T-helper 17 cell (primary cell): ENCODE measurements around the gene GPR35. TPM values are rescaled to one million over a fixed set of nuclear protein-coding genes. Genes with fewer than 3 reads are reported as not detected.

Experiments
- ATAC-seq: fragments of 150-1000 bp; cut with Tn5 transposase; 2 replicates; pipeline ENCODE4 v1.10.0; 2021; ENCODE audit warnings: mild to moderate bottlenecking, moderate library complexity
- DNase-seq, 3 donors: peaks; one replicate each; pipeline versions ENCODE4 v3.0.0 to v3.0.0-alpha.2; 2020 to 2021
- H3K9me3 ChIP-seq: one replicate; pipeline ENCODE4 v1.7.0; 2013; ENCODE audit warnings: low read length, mild to moderate bottlenecking; ENCODE audit not compliant: control insufficient read depth, poor library complexity, severe bottlenecking
- H3K27ac Mint-ChIP-seq: one replicate; pipeline ENCODE4 v1.8.0; 2022; ENCODE audit warnings: mild to moderate bottlenecking, moderate library complexity, mixed read lengths
- H3K27me3 Mint-ChIP-seq: one replicate; pipeline ENCODE4 v1.8.0; 2022; ENCODE audit warnings: mixed read lengths
- H3K36me3 Mint-ChIP-seq: one replicate; pipeline ENCODE4 v1.8.0; 2022; ENCODE audit warnings: low read depth, mixed read lengths
- H3K4me1 Mint-ChIP-seq: one replicate; pipeline ENCODE4 v1.8.0; 2022; ENCODE audit warnings: mild to moderate bottlenecking, mixed read lengths
- H3K4me3 Mint-ChIP-seq: one replicate; pipeline ENCODE4 v1.8.0; 2022; ENCODE audit warnings: mild to moderate bottlenecking, moderate library complexity, mixed read lengths
- total RNA-seq, 4 donors: library from RNA in 2 of 4; stranded (reverse) in 2 of 4; gene quantifications; one replicate each; pipeline ENCODE4 v1.2.3 and lab custom pipeline; 2022 to 2026

GPR35 gene
- total RNA-seq, 2 donors from 2014 or later: 5.4 to 14.4 TPM

DNA sequence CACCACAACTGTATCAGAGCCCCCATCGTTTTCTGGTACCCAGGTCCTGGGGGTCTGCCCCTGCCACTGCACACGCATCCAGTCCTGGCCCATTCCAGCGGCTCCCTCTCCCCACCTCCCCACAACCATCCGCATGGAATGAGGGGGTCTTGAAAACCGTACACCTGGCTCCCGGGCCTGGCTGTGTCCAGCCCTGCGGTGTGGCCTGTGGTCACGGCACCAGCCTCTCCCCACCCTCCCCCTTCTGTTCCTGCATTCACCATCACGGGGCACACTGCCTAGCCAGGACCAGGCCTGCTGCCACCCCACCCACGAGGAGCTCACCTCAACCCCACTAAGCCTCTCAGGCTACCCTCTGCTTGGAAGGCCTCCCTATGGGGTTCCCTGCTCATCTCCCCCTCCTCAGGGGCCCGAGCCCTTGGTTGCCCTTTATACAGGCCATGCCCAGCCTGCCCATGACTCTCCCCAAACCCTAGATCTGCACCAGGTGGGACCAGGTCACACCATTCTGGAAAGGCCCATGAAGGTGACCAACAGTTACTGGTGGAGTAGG, 11.4 kb downstream of the GPR35 start:
- no peak overlapping the region for H3K4me3 Mint-ChIP-seq
- H3K9me3 ChIP-seq: no peaks in the 10 kb centered on the region
- no peaks in the 10 kb centered on the region for H3K4me1 Mint-ChIP-seq
- no peaks in the 10 kb centered on the region for H3K36me3 Mint-ChIP-seq
- DNase-seq (no peak), ATAC-seq (no peak)
- H3K27me3 Mint-ChIP-seq: no peaks in the 10 kb centered on the region
- H3K27ac Mint-ChIP-seq: no peak overlapping the region

- ATAC-seq (no peak), DNase-seq (no peak)
- no peaks in the 10 kb centered on the region for H3K9me3 ChIP-seq
- H3K4me1 Mint-ChIP-seq: no peaks in the 10 kb centered on the region
- H3K27me3 Mint-ChIP-seq: no peaks in the 10 kb centered on the region
- H3K36me3 Mint-ChIP-seq: no peaks in the 10 kb centered on the region
- H3K27ac Mint-ChIP-seq: no peak overlapping the region
- H3K4me3 Mint-ChIP-seq: no peak overlapping the region
These were observed 12.0 kb downstream of the GPR35 start for GRCh38 chr2:240637116-240637900.

DNA sequence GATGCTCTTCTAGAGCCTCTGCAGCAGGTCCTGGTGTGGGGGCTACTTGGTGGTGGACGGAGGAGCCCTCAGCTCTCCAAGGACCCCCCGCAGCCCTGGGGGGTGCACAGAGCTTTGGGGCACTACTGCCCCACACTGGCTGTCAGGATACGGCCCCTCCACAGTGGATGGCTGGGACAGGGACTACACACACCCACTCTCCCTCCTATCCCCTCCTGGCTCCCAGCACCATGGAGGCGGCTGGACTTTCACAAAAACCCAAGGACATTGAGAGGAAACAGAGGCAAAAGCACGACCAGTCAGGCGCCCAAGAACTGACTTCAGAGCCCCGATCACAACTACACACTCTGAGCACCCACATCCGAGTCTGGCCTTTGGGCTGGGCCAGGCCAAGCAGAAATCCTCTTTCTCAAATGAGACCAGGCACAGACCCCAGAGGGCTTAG, 12.6 kb downstream of the GPR35 start:
- no peak for DNase-seq

GRCh38 chr2:240638512-240639160, 13.4 kb downstream of the GPR35 start:
- Mint-ChIP-seq H3K27me3 (no peaks in the 10 kb centered on the region), H3K27ac (no peak overlapping the region), H3K4me1 (no peaks in the 10 kb centered on the region), H3K36me3 (no peaks in the 10 kb centered on the region), H3K4me3 (no peak overlapping the region)
- DNase-seq (no peak), ATAC-seq (no peak)
- no peaks in the 10 kb centered on the region for H3K9me3 ChIP-seq

More for the DNA sequence above, 12.6 kb downstream of the GPR35 start:
- no peak for ATAC-seq
- Mint-ChIP-seq H3K27ac (no peak overlapping the region), H3K4me3 (no peak overlapping the region), H3K36me3 (no peaks in the 10 kb centered on the region), H3K27me3 (no peaks in the 10 kb centered on the region), H3K4me1 (no peaks in the 10 kb centered on the region)
- no peaks in the 10 kb centered on the region for H3K9me3 ChIP-seq

GRCh38 chr2:240639566-240639965, 14.3 kb downstream of the GPR35 start:
- H3K9me3 ChIP-seq: no peaks in the 10 kb centered on the region
- no peak for ATAC-seq
- H3K4me3 Mint-ChIP-seq: no peak overlapping the region
- no peaks in the 10 kb centered on the region for H3K27me3 Mint-ChIP-seq
- no peak overlapping the region for H3K27ac Mint-ChIP-seq
- no peak for DNase-seq
- no peaks in the 10 kb centered on the region for H3K4me1 Mint-ChIP-seq
- no peaks in the 10 kb centered on the region for H3K36me3 Mint-ChIP-seq

DNA sequence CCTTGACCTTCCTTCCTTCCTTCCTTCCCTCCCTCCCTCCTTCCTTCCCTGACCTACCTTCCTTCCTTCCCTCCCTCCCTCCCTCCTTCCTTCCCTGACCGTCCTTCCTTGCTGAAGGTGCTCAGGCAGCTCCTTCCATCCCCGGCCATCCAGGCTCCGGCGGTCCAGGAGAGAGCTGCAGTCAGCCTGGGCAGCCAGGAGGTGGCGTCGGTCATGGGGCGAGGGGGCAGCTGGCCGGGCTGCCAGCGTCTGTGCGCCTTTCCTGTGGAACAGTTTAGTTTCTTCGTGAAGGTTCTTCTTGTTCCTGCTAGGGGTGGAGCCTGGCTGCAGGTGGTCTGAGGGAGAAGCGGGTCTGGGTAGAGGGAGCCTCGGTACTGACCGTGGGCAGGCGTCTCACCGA, 15.7 kb downstream of the GPR35 start:
- no peaks in the 10 kb centered on the region for H3K4me1 Mint-ChIP-seq
- no peaks in the 10 kb centered on the region for H3K36me3 Mint-ChIP-seq
- H3K27me3 Mint-ChIP-seq: no peaks in the 10 kb centered on the region
- DNase-seq (no peak), ATAC-seq (no peak)
- no peak overlapping the region for H3K4me3 Mint-ChIP-seq
- no peak overlapping the region for H3K27ac Mint-ChIP-seq
- no peaks in the 10 kb centered on the region for H3K9me3 ChIP-seq

GRCh38 chr2:240642061-240642805, 17.0 kb downstream of the GPR35 start:
- H3K4me3 Mint-ChIP-seq: no peak overlapping the region
- no peaks in the 10 kb centered on the region for H3K36me3 Mint-ChIP-seq
- no peak overlapping the region for H3K27ac Mint-ChIP-seq
- ATAC-seq (no peak), DNase-seq (no peak)
- no peaks in the 10 kb centered on the region for H3K9me3 ChIP-seq
- no peaks in the 10 kb centered on the region for H3K27me3 Mint-ChIP-seq
- no peaks in the 10 kb centered on the region for H3K4me1 Mint-ChIP-seq

DNA sequence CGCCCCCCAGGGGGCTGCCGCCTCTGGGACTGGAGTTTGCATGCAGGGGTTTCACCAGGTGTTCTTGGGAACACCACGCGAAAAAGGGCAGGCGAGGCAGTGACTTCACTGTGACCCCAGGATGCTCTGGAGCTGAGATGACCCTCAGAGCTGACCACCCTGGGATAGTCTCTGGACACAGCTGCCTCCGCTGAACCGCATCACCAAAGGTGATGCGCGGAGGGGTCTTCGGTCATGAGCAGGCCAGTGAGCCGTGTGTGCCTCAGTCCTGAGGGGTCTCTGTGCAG, 17.5 kb downstream of the GPR35 start:
- no peak overlapping the region for H3K27ac Mint-ChIP-seq
- no peaks in the 10 kb centered on the region for H3K4me1 Mint-ChIP-seq
- no peaks in the 10 kb centered on the region for H3K9me3 ChIP-seq
- no peak for ATAC-seq
- DNase-seq: no peak
- no peaks in the 10 kb centered on the region for H3K36me3 Mint-ChIP-seq
- H3K27me3 Mint-ChIP-seq: peaks cover 5% of the 10 kb centered on the region
- H3K4me3 Mint-ChIP-seq: no peak overlapping the region

GRCh38 chr2:240643093-240643810, 18.0 kb downstream of the GPR35 start:
- no peaks in the 10 kb centered on the region for H3K9me3 ChIP-seq
- no peak overlapping the region for H3K27ac Mint-ChIP-seq
- no peaks in the 10 kb centered on the region for H3K36me3 Mint-ChIP-seq
- DNase-seq: no peak
- no peak for ATAC-seq
- peaks cover 10% of the 10 kb centered on the region for H3K27me3 Mint-ChIP-seq
- no peaks in the 10 kb centered on the region for H3K4me1 Mint-ChIP-seq
- H3K4me3 Mint-ChIP-seq: peak overlapping the region; percentile 21

GRCh38 chr2:240643811-240644150, 18.5 kb downstream of the GPR35 start:
- H3K27ac Mint-ChIP-seq: no peak overlapping the region
- DNase-seq: no peak

DNA sequence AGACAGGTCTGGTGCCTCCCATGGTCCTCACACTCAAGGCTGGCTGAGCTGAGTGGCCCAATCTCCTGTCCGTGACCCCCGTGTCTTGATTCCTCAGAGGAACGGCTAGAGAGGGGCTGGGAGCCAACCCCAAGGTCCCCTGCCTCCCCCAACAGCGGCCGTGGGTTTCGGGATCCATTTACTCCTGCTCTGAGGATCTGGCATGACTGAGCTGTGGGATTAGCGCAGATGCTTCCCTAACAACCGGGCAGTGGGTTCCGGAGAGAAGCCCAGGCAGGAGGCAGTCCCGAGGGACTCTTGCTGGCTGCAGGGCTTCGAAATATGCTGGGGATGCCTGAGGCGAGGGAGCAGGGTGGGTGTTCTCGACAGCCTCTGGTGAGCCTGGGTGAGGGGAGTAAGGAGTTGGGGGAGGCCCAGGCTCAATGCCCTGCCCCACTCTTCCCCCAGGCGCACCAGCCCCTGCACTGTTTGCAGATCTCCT, 18.9 kb downstream of the GPR35 start:
- no peak overlapping the region for H3K27ac Mint-ChIP-seq
- ATAC-seq (no peak), DNase-seq (no peak)
- H3K36me3 Mint-ChIP-seq: no peaks in the 10 kb centered on the region
- H3K27me3 Mint-ChIP-seq: peaks cover 19% of the 10 kb centered on the region
- H3K4me1 Mint-ChIP-seq: no peaks in the 10 kb centered on the region
- no peaks in the 10 kb centered on the region for H3K9me3 ChIP-seq
- no peak overlapping the region for H3K4me3 Mint-ChIP-seq

More at GRCh38 chr2:240643811-240644150, 18.5 kb downstream of the GPR35 start:
- Mint-ChIP-seq H3K4me1 (no peaks in the 10 kb centered on the region), H3K27me3 (peaks cover 15% of the 10 kb centered on the region), H3K4me3 (peak overlapping the region; percentile 21), H3K36me3 (no peaks in the 10 kb centered on the region)
- ATAC-seq: no peak
- no peaks in the 10 kb centered on the region for H3K9me3 ChIP-seq

DNA sequence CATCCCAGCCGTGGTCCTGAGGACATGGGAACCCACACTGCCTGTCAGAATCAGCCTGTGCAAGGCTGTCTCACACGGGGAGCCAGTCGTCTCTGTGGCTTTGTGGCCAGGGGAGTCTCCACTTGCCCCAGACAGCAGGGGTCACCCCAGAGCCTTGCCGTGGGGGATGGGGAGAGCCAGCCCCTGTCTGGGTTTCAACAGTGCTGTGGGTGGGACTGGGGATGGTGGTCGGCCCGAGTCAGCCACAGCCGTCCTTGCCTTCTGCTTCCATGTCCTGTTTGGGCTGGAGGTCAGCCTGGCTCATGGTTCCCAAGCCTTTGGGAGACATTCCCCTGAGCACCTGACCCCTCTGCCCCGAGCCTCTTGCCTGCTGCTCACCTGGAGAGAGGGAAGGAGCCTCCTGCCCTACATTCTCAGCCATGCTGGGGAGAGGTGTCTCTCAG, 19.6 kb downstream of the GPR35 start:
- ATAC-seq: no peak
- Mint-ChIP-seq H3K4me3 (no peak overlapping the region), H3K36me3 (no peaks in the 10 kb centered on the region), H3K27ac (no peak overlapping the region), H3K27me3 (peaks cover 25% of the 10 kb centered on the region), H3K4me1 (no peaks in the 10 kb centered on the region)
- no peaks in the 10 kb centered on the region for H3K9me3 ChIP-seq
- DNase-seq: no peak

DNA sequence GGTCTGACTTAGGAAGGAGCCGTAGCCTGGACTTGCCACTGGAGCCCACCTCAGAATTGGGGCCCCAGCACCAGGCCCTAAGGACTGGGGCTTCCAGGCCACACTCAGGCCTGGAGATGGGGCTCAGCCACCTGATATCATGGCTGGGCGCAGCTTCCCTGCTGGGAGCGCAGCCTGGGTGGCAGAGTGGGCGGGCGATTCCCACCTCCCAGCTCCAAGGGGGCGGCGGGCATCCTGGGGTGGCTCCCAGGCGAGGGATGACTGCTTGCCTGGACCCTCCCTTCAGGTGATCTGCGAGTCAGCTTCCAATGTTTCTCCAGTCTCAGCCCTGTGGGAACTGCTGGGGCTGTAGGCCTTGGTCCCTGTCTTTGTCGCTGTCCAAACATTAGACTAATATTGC, 20.1 kb downstream of the GPR35 start:
- H3K9me3 ChIP-seq: no peaks in the 10 kb centered on the region
- Mint-ChIP-seq H3K4me1 (no peaks in the 10 kb centered on the region), H3K4me3 (no peak overlapping the region), H3K27ac (no peak overlapping the region), H3K36me3 (no peaks in the 10 kb centered on the region), H3K27me3 (peaks cover 27% of the 10 kb centered on the region)
- no peak for ATAC-seq
- no peak for DNase-seq
